ENCODE data around the gene AKAP13.

AKAP13 gene

DNA sequence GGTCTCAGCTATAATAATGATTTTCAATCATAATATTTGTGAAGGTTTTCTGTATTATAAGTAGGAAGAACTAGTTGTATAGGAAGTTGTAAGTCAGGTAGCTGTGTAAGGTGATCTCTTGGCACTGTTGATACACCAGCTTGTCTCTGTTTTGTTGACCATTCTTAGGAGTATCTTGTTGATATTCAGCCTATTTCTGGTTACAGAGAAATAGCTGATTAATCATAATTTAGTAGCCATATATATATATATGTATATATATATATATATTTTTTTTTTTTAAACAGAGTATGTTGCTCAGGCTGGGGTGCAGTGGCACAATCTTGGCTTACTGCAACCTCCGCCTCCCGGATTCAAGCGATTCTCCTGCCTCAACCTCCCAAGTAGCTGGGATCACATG is 20.2 kb downstream of the AKAP13 start:
- in situ Hi-C loops (cut with HindIII; ENCODE audit: low sequenced_read_pairs): no loop called here
- TF ChIP-seq, protein P1, sequence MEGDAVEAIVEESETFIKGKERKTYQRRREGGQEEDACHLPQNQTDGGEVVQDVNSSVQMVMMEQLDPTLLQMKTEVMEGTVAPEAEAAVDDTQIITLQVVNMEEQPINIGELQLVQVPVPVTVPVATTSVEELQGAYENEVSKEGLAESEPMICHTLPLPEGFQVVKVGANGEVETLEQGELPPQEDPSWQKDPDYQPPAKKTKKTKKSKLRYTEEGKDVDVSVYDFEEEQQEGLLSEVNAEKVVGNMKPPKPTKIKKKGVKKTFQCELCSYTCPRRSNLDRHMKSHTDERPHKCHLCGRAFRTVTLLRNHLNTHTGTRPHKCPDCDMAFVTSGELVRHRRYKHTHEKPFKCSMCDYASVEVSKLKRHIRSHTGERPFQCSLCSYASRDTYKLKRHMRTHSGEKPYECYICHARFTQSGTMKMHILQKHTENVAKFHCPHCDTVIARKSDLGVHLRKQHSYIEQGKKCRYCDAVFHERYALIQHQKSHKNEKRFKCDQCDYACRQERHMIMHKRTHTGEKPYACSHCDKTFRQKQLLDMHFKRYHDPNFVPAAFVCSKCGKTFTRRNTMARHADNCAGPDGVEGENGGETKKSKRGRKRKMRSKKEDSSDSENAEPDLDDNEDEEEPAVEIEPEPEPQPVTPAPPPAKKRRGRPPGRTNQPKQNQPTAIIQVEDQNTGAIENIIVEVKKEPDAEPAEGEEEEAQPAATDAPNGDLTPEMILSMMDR (IDR thresholded peaks at IDR 0.05; ENCODE audit: low read depth, low read length): no peak
- no peak for DNase-seq (ENCODE audit: low read depth, low spot score)
- H3K4me3 ChIP-seq (ENCODE audit: low read depth, low read length): no peak overlapping the region

DNA sequence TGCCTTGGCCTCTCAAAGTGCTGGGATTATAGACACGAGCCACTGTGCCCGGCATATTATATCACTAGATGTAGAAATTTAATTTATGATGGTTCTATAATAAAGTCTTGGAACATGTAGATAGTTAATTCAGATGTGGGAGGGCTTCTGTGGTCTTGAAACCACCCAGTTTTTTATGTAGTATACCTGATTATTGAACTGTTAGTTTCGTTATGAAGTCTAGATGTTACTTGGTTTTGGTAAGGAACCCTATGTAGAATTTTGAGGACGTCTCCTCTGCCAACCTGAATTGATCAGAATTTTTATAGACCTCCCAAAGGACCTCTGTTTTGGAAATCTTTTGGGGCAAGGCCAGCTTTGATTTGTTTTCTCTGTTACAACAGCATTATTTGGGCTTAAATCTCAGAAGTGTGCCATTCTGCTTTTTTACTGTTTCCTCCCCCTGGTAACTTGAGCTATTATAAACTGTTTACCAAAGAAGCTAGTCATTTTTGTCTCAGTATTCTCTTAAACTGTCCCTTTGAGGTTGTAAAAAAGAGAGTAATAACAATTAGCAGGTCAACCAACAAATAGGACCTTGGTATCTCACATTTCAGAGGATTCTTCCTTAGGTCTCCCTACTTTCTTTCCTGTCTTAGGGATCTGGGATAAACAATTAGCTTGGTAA is 20.8 kb downstream of the AKAP13 start:
- in situ Hi-C loops (cut with HindIII; ENCODE audit: low sequenced_read_pairs): no loop called here
- TF ChIP-seq, protein P1 (IDR thresholded peaks at IDR 0.05; ENCODE audit: low read depth, low read length): no peak
- DNase-seq (ENCODE audit: low read depth, low spot score): no peak
- no peak overlapping the region for H3K4me3 ChIP-seq (ENCODE audit: low read depth, low read length)

DNA sequence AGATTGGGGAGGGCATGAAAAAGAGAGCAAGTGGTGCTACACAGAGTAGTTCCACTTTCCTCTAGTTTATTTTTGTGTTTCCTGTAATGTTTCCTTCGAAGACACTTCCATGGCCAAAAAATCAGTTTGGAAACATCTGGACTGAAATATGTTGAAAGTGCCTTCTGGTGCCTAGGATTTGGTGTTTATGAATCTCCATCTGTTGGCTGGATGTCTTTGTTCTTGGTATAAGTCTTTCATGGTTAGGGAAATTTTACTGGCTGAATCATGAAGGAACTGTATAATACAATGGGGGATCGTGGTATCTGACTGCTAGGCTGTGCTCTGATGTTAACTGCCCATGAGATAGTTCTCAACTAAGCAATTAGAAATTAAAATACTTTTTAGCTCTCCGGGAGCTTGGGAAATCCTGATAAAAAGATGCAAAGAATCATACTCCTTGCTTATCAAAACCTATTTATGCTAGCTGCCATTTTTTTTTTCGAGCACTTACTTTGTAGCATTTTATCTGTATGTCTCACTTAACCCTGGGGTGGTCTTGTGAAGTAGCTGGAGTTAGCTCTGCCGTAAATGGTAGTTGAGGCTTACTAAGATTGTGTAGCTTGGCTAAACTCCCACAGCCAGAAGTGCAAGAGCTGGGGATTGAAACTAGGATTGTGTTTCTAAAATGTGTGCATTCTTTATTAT is 21.9 kb downstream of the AKAP13 start:
- TF ChIP-seq, protein P1 (IDR thresholded peaks at IDR 0.05; ENCODE audit: low read depth, low read length): no peak
- DNase-seq (ENCODE audit: low read depth, low spot score): peak; percentile 83
- in situ Hi-C loops (cut with HindIII; ENCODE audit: low sequenced_read_pairs): no loop called here
- no peak overlapping the region for H3K4me3 ChIP-seq (ENCODE audit: low read depth, low read length)

DNA sequence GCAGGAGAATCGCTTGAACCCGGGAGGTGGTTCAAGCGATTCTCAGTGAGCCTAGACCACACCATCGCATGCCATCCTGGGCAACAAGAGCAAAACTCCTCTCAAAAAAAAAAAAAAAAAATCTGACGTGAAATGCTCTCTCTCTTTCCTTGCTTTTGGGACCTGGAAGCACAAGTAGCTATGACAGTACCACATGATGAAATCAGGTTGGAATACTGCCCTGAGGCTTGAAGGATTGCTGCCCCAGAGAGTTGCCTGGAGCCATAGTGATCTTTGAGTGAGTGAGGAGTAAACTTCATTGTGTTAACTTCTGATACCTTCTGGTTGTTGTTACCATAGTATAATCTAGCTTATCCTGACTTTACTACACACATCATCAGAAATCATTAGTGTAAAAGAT is 23.3 kb downstream of the AKAP13 start:
- H3K4me3 ChIP-seq (ENCODE audit: low read depth, low read length): no peak overlapping the region
- DNase-seq (ENCODE audit: low read depth, low spot score): peak; percentile 48
- TF ChIP-seq, protein P1 (IDR thresholded peaks at IDR 0.05; ENCODE audit: low read depth, low read length): no peak
- in situ Hi-C loops (cut with HindIII; ENCODE audit: low sequenced_read_pairs): no loop called here

DNA sequence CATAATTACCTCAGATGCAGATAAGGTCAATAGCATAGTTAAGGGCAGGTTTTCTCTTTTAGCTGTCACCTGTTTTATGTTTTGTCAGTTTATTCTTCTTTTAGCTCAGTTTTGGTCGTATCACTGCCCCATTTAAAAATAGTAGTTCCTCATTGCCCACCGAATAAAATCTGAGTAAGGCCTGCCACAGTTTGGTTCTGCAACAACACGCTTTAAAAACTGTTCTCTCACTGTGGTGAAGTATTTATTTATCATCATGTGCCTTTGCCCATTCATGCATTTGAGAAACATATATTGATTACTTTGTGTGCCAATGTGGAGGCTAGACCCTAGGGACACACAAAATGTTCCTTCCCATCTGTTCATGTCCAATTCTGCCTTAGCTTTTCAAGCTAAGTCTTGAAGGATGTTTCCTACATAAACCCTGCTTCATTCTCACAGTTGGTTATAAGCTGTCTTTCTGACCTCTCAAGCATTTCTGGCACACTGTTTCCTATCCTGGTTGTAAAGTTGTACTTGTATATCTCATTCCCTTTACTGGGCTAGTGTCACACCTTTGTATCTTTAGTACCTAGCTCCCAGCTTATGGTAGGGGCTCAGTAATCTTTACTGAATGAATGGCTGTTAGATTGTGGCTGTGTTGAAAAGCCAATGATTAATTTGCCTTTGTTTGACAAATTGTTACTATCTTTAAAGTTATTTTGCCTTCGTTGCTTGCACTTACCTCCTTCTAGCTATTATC is 23.9 kb downstream of the AKAP13 start:
- no peak overlapping the region for H3K4me3 ChIP-seq (ENCODE audit: low read depth, low read length)
- in situ Hi-C loops (cut with HindIII; ENCODE audit: low sequenced_read_pairs): no loop called here
- no peak for DNase-seq (ENCODE audit: low read depth, low spot score)
- TF ChIP-seq, protein P1 (IDR thresholded peaks at IDR 0.05; ENCODE audit: low read depth, low read length): no peak

DNA sequence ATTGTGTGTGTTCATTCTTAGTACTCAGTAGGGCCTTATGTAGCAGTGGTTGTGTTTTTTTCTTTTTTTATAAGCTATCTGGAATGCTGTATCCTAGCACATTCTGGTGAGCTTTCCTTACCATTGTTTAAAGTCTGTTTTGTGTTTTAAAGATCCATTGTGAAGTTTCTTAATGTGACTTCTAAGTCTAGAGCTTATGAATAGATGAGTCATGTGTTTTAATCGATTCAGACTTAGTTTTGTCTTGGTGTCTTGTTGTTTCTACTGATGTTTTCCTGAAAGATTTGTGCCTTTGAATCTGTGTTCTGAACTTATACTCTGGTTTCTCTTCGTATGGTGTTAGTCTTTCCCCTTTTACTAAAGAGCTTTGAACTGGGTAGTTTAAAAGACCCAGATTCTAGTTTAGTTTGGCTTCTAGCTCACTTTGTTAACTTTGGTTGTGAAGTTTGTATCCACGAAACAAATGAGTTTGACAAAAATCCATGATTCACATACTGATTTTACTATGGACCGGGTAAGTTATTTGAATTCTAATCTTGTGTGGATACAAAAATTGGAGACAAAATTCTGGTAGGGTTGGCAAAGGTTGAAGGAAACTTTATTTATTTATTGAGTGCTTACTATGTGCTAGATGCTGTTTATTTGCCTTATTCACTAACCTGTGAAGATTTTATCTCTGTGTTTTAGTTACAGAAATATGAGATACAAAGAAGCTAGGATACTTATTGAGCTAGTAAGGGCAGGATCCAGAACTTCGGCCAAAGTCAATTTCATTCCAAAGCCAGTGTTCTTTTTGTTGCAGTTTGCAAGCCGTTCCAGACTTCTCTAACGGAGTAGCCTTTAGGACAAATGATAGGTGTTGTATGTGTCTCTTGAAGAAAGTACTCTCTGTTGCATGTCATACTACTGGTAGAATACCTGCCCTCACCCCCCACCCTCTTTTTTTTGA is 24.8 kb downstream of the AKAP13 start:
- H3K4me3 ChIP-seq (ENCODE audit: low read depth, low read length): no peak overlapping the region
- DNase-seq (ENCODE audit: low read depth, low spot score): peak; percentile 73
- TF ChIP-seq, protein P1 (IDR thresholded peaks at IDR 0.05; ENCODE audit: low read depth, low read length): no peak
- in situ Hi-C loops (cut with HindIII; ENCODE audit: low sequenced_read_pairs): no loop called here
